Fibroblast of skin of left quadriceps (primary cell): ENCODE data around the gene SRD5A2.

Source experiments
- DNase-seq, 2 experiments: peaks; one replicate each; pipeline ENCODE4 v3.0.0-alpha.2; 2013; ENCODE audit warnings: low read depth in 2 of 2

SRD5A2 gene

GRCh38 chr2:31580321-31581117 lies at the start of gene SRD5A2:
Gene SRD5A2 (minus strand): TSS chr2:31580938. CDS start chr2:31580900, 38 bp downstream.
- no peak for DNase-seq

GRCh38 chr2:31606509-31606908 lies 25.8 kb upstream of the SRD5A2 start:
- no peak for DNase-seq

- no peak for DNase-seq
Measured at GRCh38 chr2:31598694-31599093, 18.0 kb upstream of the SRD5A2 start.

DNA sequence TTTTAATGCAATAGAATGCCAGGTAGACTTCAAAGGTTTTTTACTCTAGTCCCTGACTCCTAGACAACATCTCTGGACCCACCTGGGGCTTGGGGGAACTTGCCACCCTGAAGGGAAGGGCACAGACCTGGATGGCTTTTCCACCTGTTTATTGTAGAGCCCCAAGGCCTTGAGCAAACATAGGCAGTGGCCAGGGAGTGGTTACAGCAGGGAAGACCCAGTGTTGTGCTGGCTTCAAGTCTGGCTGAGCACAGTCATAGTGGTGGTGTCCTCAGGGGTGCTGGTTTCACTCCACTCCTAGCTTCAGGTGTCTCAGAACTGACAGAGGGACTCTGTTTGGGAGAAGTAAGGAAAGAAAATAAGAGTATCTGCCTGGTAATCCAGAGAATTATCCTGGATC lies 5.5 kb upstream of the SRD5A2 start:
- DNase-seq, result no peak

DNA sequence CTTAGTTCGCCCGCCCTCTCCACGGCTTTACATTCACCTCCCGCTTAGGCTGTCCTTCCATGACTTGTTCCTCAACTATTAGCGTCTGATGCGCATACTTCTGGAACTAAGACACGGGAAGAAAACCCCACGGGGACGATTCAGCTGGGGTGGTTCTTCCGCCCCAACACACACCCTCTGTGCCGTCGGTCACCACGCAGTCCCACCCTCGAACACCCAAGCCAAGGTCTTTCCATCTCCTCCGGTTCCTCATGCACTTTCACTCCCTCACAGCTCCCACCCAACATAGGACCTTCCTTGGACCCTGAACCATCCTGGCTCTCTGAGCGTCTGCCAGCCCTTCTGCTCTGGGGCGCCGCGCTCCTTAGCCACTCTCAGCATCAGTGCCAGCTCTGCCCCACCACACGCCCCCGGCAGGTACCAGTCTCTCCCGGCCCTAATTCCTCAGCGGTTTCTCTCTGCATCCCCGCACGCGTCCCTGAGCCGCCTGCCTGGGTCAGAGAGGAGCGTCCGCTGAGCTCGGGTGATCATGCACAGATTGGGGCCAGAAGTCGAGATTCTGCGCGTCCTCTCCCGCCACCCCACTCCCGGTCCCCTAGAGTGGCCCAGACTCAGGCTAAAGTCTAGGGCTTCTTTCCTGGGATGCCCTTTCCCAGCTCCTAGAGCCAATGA lies 522 bp upstream of the SRD5A2 start:
- DNase-seq, result no peak

DNA sequence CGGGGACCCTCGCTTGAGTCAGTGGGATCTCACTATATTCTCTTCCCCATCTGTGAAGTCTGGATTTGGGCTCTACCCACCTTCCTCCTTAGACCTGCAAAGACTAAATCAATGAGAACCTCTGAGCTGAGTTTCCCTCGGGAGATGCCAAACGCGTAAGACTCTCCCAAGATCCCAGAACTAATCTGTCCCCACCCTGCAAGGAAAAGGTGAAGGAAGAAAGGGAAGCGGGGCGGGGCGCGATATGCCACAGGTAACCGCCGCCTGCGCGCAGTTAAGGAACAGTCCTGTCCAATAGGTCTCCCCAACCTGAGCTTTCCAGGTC lies 780 bp downstream of the SRD5A2 start:
- no peak for DNase-seq

DNA sequence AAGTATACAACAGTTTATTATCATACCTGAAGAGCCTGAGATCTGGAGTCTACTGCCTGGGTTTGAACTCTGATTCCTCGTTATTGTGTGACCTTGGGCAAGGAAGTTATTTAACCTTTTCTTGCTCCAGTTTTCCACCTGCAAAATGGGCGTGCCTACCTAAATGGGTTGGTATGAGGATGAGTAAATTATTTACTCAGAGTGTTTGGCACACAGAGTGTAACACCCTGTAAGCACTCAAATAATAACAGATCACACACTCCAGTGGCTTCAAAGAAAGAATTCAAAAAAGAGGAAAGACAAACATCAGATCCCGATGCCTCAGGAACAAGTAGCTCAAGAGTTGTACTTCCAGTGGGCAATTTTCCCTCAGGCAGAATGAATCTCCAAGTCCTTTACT lies 2.4 kb downstream of the SRD5A2 start:
- DNase-seq, result no peak

GRCh38 chr2:31577143-31577542 lies 3.6 kb downstream of the SRD5A2 start:
- DNase-seq, result no peak

DNA sequence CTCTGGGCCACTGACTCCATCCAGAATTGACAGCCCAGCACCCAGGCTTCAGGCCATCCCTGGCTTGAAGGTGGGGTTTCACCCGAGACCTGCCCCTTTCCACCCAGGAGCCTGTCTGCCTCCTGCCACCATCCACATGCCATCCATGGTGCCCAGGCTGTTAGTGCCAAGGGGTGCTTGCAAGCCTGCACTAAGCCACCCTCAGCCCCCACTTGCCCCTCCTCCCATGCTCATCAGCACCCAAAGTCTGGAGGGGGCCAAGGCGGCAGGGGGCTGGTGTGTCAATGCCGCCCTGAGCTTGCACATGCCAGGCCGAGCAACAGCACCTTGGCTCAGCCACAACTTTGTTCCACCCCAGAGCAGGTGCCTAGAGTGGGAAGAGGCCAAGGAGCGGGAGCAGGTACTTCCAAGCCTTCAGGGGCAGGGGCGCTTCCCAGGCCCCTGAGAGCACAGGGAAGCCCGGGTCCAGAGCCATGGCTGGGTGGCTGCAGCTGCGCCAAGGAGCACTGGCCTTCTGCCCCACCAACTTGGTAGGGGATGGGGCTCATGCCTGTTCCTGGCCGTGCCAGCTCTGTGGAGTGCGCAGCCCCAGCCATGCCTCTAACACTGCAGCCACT lies 12.0 kb downstream of the SRD5A2 start:
- no peak for DNase-seq

GRCh38 chr2:31567679-31568078 lies 13.1 kb downstream of the SRD5A2 start:
- DNase-seq, result no peak

- no peak for DNase-seq
Measured at GRCh38 chr2:31563273-31563839, 17.4 kb downstream of the SRD5A2 start.

DNA sequence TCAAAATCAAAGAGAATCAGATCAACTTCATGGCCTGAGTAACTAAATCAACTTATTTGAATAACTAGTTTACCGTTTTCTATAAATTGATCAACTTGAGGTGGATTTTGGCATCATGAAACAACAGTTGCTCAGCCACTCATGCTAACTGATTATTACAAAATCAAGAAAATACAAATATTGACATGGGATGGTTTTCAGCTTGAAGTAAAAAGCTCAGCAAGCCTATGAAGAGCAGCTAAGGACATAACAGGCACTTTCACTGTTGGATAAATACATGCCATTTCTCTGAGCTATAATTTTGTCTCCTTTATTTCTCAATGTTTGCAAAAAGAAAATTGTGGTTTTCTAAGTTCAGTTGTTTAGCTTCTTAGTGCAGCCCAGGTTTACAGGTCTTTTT lies 18.9 kb downstream of the SRD5A2 start:
- no peak for DNase-seq

GRCh38 chr2:31558401-31559295 lies 22.1 kb downstream of the SRD5A2 start:
- DNase-seq, result peak in 1 of 2 experiments; percentile 16

GRCh38 chr2:31556940-31557339 lies 23.8 kb downstream of the SRD5A2 start:
- DNase-seq, result no peak

- DNase-seq, result no peak
Measured at GRCh38 chr2:31555967-31556706, 24.6 kb downstream of the SRD5A2 start.

DNA sequence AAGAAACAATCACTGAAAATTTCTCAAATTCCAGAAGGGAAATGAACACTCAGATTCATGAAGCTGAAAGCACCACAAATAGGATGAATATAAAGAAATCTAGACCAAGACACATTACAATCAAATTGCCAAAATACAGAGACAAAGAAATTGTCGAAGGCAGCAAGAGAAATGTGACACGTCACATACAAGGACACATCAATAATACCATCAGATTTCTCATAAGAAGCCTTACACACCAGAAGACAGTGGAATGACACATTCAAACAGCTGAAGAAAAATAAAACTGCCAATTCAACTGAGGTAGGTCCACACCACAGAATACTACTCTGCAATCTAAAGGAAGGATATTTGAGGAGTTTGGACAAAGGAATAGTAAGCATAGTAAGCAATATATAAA lies 27.4 kb downstream of the SRD5A2 start:
- DNase-seq, result no peak

DNA sequence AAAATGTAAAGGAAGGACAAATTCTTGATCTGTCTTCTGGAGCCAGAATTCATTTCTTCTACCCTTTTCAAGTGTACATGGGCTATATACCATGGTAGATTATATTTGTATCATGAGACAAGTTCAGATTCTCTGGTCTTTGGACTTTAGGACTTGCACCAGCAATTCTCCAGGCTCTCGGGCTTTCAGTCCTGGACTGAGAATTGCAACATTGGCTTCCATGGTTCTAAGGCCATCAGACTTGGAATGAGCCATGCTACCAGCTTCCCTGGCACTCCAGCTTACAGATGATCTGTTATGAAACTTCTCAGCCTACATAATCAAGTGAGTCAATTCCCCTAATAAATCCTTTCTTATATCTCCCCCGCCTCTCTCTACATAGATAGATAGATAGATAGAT lies 33.3 kb downstream of the SRD5A2 start:
- no peak for DNase-seq

- DNase-seq, result no peak
Measured at GRCh38 chr2:31541853-31542252, 38.9 kb downstream of the SRD5A2 start.

DNA sequence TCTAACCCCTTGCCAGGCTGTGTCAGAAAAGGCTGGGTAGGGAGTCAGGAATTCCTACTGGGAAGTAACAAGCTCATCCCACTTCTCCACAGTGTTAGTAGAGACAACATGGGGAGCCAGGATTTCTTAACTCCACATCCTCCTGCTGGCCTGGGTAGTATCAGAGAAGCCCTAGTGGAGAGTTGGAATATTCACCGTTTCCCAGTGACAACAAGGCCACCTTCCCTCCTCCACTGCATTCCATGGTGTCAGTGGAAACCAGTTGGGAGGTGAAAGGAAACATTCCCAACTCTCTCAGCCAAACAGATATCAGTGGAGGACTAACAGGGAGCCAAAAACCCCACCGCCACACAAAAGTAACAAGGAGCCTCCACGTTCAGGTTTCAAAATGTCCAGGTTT lies 41.2 kb downstream of the SRD5A2 start:
- no peak for DNase-seq

- no peak for DNase-seq
Measured at GRCh38 chr2:31535768-31536167, 45.0 kb downstream of the SRD5A2 start.

- DNase-seq, result no peak
Measured at GRCh38 chr2:31534636-31535035, 46.1 kb downstream of the SRD5A2 start.
